ELR (cell line): Measurements from ENCODE around the gene ARL8A.
"Not testable (repeated sequence)": the region's sequence is repeated elsewhere in the genome, so short reads cannot be mapped to it uniquely, and the experiment has no call there.

ENCODE experiments used
- DNase-seq: peaks from one replicate; pipeline ENCODE4 v3.0.0-alpha.2; 2015; ENCODE audit warnings: low read depth

ARL8A gene

GRCh38 chr1:202144402-202145067 lies at the start of gene ARL8A:
Gene ARL8A, minus strand, starts transcription at chr1:202144737. Its CDS starts 165 bp downstream, at chr1:202144572.
- DNase-seq: peak; percentile 55

- no peak for DNase-seq
These were observed 49.8 kb upstream of the ARL8A start for GRCh38 chr1:202194328-202194648.

- no peak for DNase-seq
These were observed 49.2 kb upstream of the ARL8A start, which contains the start of gene LGR6 for GRCh38 chr1:202193614-202194327. Gene LGR6, plus strand, starts transcription at chr1:202193799. Its CDS starts 191 bp downstream, at chr1:202193990.

GRCh38 chr1:202192770-202193613 lies 48.5 kb upstream of the ARL8A start:
- DNase-seq: peak; percentile 71

- not testable (repeated sequence) for DNase-seq
These were observed 46.9 kb upstream of the ARL8A start for GRCh38 chr1:202191391-202191790.

- peak; percentile 48 for DNase-seq
These were observed 45.6 kb upstream of the ARL8A start for GRCh38 chr1:202189918-202190715.

GRCh38 chr1:202189001-202189790 lies 44.7 kb upstream of the ARL8A start:
- peak; percentile 77 for DNase-seq

- DNase-seq: no peak
These were observed 43.3 kb upstream of the ARL8A start for GRCh38 chr1:202187697-202188407.

- DNase-seq: no peak
These were observed 42.6 kb upstream of the ARL8A start for GRCh38 chr1:202187041-202187671.

GRCh38 chr1:202186327-202186726 lies 41.8 kb upstream of the ARL8A start:
- DNase-seq: no peak

GRCh38 chr1:202184750-202185460 lies 40.4 kb upstream of the ARL8A start:
- peak; percentile 92 for DNase-seq

- DNase-seq: no peak
These were observed 37.7 kb upstream of the ARL8A start for GRCh38 chr1:202182040-202182877.

- no peak for DNase-seq
These were observed 37.0 kb upstream of the ARL8A start for GRCh38 chr1:202181586-202181985.

- not testable (repeated sequence) for DNase-seq
These were observed 36.2 kb upstream of the ARL8A start for GRCh38 chr1:202180751-202181139.

- no peak for DNase-seq
These were observed 35.6 kb upstream of the ARL8A start for GRCh38 chr1:202179828-202180750.

GRCh38 chr1:202176949-202177927 lies 32.7 kb upstream of the ARL8A start:
- DNase-seq: no peak
